IMR-90 (cell line): ENCODE measurements around the gene MTHFSD. TPM values are rescaled to one million over a fixed set of nuclear protein-coding genes. Genes with fewer than 3 reads are reported as not detected.
A peak's percentile ranks its signal among the peaks of the same experiment; 100 is the strongest.

Experiments
- polyA plus RNA-seq, 3 experiments: library from polyadenylated mRNA; depleted of rRNA; stranded (reverse); fragments of >200 nt; gene quantifications; 2 replicates each; pipeline ENCODE4 v1.2.3, GENCODE V29; 2012; ENCODE audit warnings: low replicate concordance in 1 of 3
- total RNA-seq: library from RNA; depleted of rRNA; stranded (reverse); fragments of >200 nt; gene quantifications from 2 replicates; pipeline ENCODE4 v1.2.3, GENCODE V29; 2012
- TF ChIP-seq, protein P1 (sequence below): fragments of 150-350 bp; IDR thresholded peaks from 2 replicates; pipeline ENCODE4 v1.6.1; 2017; ENCODE audit warnings: mild to moderate bottlenecking, antibody characterized with exemption, low read length, low read depth

The MTHFSD gene
- total and polyA plus RNA-seq, 2 of the 4 experiments (the other 2 are of a cell fraction) = 8.2 to 16.8 TPM

DNA sequence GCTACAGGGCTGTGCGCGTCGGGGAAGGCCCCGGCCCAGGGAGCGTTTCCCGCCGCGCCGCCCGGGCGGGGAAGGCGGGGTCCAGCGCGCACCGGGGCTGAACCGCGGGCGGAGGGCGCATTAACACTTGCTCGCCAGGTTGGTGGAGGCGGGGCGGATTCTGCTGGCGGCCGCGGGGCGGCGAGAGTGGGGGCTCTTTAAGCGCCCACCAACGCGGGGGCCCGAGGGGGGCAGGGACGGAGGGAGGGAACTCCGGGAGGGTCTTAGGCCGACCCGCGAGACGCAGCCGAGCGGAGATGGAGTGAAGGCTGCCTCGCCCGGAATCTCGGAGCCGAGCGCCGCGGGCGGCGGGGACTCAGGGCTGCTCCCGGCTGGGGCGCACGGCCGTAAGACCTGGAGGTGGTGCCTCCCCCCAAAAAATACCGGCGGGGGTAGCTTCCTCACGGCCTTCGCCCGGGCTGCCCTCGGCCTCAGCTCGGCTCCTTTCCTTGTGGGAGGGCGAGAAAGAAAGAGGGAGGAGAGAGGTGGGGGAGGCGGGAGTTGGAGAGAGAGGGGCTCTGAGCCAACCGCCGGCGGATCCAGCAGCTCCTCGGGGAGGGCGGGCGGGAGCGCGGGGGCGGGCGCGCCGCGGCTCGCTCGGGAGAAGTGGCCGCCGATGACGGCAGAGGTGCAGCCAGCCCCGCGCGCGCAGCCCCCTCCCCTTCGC is 45.1 kb downstream of the MTHFSD start (continued):
- TF ChIP-seq, protein P1, sequence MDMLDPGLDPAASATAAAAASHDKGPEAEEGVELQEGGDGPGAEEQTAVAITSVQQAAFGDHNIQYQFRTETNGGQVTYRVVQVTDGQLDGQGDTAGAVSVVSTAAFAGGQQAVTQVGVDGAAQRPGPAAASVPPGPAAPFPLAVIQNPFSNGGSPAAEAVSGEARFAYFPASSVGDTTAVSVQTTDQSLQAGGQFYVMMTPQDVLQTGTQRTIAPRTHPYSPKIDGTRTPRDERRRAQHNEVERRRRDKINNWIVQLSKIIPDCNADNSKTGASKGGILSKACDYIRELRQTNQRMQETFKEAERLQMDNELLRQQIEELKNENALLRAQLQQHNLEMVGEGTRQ = peak; percentile 1; the same call in 1 of the 2 replicates
